ENCODE results near the gene OR6Q1.

The OR6Q1 gene

DNA sequence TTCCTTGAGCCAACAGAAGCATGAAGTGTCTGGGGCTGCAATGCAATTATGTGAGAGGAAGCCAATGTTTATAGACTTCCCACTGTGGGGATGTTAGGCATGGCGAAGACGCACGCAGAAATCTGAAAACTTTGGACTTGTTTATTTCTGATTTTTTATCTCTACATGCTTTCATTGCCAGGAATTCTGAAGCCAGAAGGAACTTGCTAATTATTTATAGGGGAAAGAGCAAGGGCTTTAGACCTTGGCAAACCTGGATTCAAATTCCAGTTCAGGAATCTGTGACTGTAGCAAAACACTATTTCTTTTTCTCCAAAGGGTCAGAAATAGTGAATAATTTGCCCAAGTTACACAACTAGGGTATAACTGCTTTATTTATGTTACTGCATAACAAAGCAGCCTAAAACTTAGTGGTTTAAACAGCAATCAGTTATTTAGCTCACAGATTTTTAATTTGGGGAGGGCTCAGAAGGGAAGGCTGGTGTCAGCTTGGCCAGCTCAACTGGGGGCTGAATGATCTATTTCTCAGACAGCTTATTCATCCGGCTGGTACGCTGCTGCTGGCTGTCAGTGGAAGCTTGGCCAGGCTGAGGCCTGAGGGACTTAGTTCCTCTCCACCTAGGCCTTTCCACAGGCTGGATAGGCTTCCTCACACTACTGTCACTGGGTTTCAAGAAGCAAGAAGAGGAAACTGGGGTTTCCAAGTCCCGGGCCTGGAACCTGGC lies 1.9 kb upstream of the OR6Q1 start:
- no peak overlapping the region for H3K27ac Mint-ChIP-seq
- H3K4me1 Mint-ChIP-seq (ENCODE audit: low read depth), result no peaks in the 10 kb centered on the region
- peaks cover 6% of the 10 kb centered on the region for H3K9me3 Mint-ChIP-seq
- H3K36me3 Mint-ChIP-seq (ENCODE audit: low read depth), result no peaks in the 10 kb centered on the region
- H3K4me3 Mint-ChIP-seq, result no peak overlapping the region
- H3K27me3 Mint-ChIP-seq (ENCODE audit: low read depth), result no peaks in the 10 kb centered on the region

DNA sequence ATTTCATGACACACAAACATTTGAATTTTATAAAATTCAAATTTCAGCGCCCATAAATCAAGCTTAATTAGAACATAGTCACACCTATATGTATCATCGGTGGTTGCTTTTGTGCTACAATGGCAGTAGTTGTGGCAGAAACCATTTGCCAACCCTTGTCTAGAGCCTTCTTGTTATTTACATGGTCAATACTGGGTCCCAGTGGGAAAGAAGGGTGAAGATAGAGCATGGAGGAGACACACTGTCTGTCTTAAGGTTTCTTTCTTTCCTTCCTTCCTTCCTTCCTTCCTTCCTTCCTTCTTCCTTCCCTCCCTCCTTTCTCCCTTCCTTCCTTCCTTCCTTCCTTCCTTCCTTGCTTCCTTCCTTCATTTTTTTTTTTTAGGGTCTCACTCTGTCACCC lies 3.7 kb downstream of the OR6Q1 start:
- no peak overlapping the region for H3K27ac Mint-ChIP-seq
- no peaks in the 10 kb centered on the region for H3K36me3 Mint-ChIP-seq (ENCODE audit: low read depth)
- no peaks in the 10 kb centered on the region for H3K27me3 Mint-ChIP-seq (ENCODE audit: low read depth)
- H3K9me3 Mint-ChIP-seq, result peaks cover 12% of the 10 kb centered on the region
- H3K4me3 Mint-ChIP-seq, result no peak overlapping the region
- no peaks in the 10 kb centered on the region for H3K4me1 Mint-ChIP-seq (ENCODE audit: low read depth)

GRCh38 chr11:58039589-58039988 lies 8.8 kb downstream of the OR6Q1 start:
- H3K9me3 Mint-ChIP-seq, result peaks cover 6% of the 10 kb centered on the region
- H3K27me3 Mint-ChIP-seq (ENCODE audit: low read depth), result no peaks in the 10 kb centered on the region
- no peaks in the 10 kb centered on the region for H3K36me3 Mint-ChIP-seq (ENCODE audit: low read depth)
- no peak overlapping the region for H3K4me3 Mint-ChIP-seq
- H3K4me1 Mint-ChIP-seq (ENCODE audit: low read depth), result no peaks in the 10 kb centered on the region
- no peak overlapping the region for H3K27ac Mint-ChIP-seq

- Mint-ChIP-seq H3K36me3 (ENCODE audit: low read depth) (no peaks in the 10 kb centered on the region), H3K27ac (no peak overlapping the region), H3K27me3 (ENCODE audit: low read depth) (no peaks in the 10 kb centered on the region), H3K4me3 (no peak overlapping the region), H3K9me3 (no peaks in the 10 kb centered on the region), H3K4me1 (ENCODE audit: low read depth) (no peaks in the 10 kb centered on the region)
Measured at GRCh38 chr11:58043379-58043778, 12.6 kb downstream of the OR6Q1 start.

GRCh38 chr11:58046231-58046630 lies 15.5 kb downstream of the OR6Q1 start:
- H3K27me3 Mint-ChIP-seq (ENCODE audit: low read depth), result no peaks in the 10 kb centered on the region
- H3K4me3 Mint-ChIP-seq, result no peak overlapping the region

GRCh38 chr11:58047818-58048217 lies 17.1 kb downstream of the OR6Q1 start:
- no peaks in the 10 kb centered on the region for H3K27me3 Mint-ChIP-seq (ENCODE audit: low read depth)
- H3K27ac Mint-ChIP-seq, result no peak overlapping the region
- H3K4me3 Mint-ChIP-seq, result no peak overlapping the region
- H3K9me3 Mint-ChIP-seq, result no peaks in the 10 kb centered on the region
- H3K36me3 Mint-ChIP-seq (ENCODE audit: low read depth), result no peaks in the 10 kb centered on the region
- H3K4me1 Mint-ChIP-seq (ENCODE audit: low read depth), result no peaks in the 10 kb centered on the region

More at GRCh38 chr11:58046231-58046630, 15.5 kb downstream of the OR6Q1 start:
- Mint-ChIP-seq H3K9me3 (no peaks in the 10 kb centered on the region), H3K27ac (no peak overlapping the region), H3K4me1 (ENCODE audit: low read depth) (no peaks in the 10 kb centered on the region), H3K36me3 (ENCODE audit: low read depth) (no peaks in the 10 kb centered on the region)

GRCh38 chr11:58055806-58056401 lies 25.2 kb downstream of the OR6Q1 start:
- Mint-ChIP-seq H3K9me3 (no peaks in the 10 kb centered on the region), H3K27ac (no peak overlapping the region), H3K4me1 (ENCODE audit: low read depth) (no peaks in the 10 kb centered on the region), H3K36me3 (ENCODE audit: low read depth) (no peaks in the 10 kb centered on the region), H3K4me3 (no peak overlapping the region), H3K27me3 (ENCODE audit: low read depth) (no peaks in the 10 kb centered on the region)

DNA sequence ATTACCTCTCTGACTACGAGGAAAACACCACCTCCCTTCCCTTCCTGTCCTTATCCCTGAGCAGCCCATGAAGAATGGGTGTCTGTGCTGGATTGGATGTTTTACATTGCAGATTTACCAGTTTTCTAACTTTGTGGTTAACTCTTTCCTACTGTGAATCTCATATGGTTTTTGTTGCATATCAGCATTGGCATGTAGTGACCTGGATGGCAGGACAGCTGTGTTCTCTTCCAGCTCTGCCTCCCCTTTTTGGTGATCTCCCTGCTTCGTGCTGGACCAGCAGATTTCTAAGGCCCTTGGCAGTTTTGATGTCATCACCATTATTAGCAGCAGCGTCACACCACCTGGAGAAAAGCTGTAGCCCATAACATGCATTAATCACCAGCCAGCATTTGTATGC lies 26.7 kb downstream of the OR6Q1 start:
- H3K4me1 Mint-ChIP-seq (ENCODE audit: low read depth), result no peaks in the 10 kb centered on the region
- H3K4me3 Mint-ChIP-seq, result no peak overlapping the region
- H3K36me3 Mint-ChIP-seq (ENCODE audit: low read depth), result no peaks in the 10 kb centered on the region
- no peaks in the 10 kb centered on the region for H3K27me3 Mint-ChIP-seq (ENCODE audit: low read depth)
- no peaks in the 10 kb centered on the region for H3K9me3 Mint-ChIP-seq
- H3K27ac Mint-ChIP-seq, result no peak overlapping the region

DNA sequence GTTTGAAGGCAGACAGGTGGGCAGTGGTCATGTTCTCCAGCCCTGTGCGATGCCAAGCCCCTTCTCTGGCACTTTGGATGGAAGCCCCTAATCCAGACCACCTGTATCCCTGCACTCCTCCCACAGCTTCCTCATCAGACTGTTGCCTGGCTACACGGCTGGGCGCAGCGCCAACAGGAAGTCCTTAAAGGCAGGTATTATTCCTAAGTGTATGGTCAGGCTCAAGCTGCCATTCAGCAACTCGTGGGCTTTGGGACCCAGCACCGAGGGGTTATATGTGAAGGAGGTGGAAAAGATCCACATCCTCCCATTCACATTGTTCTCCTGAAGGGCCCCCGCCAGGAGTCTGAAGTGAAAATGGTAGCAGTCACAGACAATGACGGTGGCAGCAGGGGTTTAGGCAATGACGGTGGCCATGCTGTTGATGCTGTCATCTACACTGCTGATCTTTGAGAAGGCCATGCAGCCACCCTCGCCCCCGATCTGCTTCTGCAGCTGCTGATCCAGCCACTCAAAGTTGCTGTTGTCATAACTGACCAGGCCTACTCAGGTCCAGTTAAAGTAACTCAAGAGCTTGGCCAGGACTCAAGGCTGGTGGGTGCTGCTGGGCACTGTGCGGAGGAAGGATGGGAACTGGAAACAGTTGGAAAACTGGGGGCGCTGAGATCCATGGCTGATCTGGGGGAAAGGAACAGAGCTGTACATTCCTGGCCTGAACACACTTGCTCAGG lies 27.7 kb downstream of the OR6Q1 start:
- no peaks in the 10 kb centered on the region for H3K4me1 Mint-ChIP-seq (ENCODE audit: low read depth)
- no peaks in the 10 kb centered on the region for H3K27me3 Mint-ChIP-seq (ENCODE audit: low read depth)
- no peak overlapping the region for H3K27ac Mint-ChIP-seq
- no peaks in the 10 kb centered on the region for H3K9me3 Mint-ChIP-seq
- H3K36me3 Mint-ChIP-seq (ENCODE audit: low read depth), result no peaks in the 10 kb centered on the region
- H3K4me3 Mint-ChIP-seq, result no peak overlapping the region

- Mint-ChIP-seq H3K9me3 (no peaks in the 10 kb centered on the region), H3K36me3 (ENCODE audit: low read depth) (no peaks in the 10 kb centered on the region), H3K4me1 (ENCODE audit: low read depth) (no peaks in the 10 kb centered on the region), H3K4me3 (no peak overlapping the region), H3K27me3 (ENCODE audit: low read depth) (no peaks in the 10 kb centered on the region), H3K27ac (no peak overlapping the region)
Measured at GRCh38 chr11:58059007-58059350, 28.2 kb downstream of the OR6Q1 start.

DNA sequence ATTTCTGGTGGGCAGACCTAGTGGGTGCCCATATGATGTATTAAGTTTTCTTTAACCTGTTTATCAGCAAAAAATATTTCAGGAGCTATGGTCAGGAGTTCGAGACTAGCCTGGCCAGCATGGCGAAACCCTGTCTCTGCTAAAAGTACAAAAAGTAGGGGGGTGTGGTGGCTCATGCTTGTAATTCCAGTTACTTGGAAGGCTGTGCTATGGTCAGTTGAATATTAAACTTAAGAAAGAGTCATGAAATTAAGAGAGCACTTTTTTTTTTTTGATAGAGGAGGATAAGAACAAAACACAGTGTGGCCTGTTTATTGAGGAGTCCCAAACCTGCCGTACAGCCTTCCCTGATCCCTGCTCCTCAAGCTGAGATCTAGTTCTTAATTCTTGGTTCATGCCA lies 29.8 kb downstream of the OR6Q1 start:
- no peaks in the 10 kb centered on the region for H3K9me3 Mint-ChIP-seq
- H3K4me3 Mint-ChIP-seq, result no peak overlapping the region
- no peaks in the 10 kb centered on the region for H3K27me3 Mint-ChIP-seq (ENCODE audit: low read depth)
- no peak overlapping the region for H3K27ac Mint-ChIP-seq
- no peaks in the 10 kb centered on the region for H3K4me1 Mint-ChIP-seq (ENCODE audit: low read depth)
- H3K36me3 Mint-ChIP-seq (ENCODE audit: low read depth), result no peaks in the 10 kb centered on the region

DNA sequence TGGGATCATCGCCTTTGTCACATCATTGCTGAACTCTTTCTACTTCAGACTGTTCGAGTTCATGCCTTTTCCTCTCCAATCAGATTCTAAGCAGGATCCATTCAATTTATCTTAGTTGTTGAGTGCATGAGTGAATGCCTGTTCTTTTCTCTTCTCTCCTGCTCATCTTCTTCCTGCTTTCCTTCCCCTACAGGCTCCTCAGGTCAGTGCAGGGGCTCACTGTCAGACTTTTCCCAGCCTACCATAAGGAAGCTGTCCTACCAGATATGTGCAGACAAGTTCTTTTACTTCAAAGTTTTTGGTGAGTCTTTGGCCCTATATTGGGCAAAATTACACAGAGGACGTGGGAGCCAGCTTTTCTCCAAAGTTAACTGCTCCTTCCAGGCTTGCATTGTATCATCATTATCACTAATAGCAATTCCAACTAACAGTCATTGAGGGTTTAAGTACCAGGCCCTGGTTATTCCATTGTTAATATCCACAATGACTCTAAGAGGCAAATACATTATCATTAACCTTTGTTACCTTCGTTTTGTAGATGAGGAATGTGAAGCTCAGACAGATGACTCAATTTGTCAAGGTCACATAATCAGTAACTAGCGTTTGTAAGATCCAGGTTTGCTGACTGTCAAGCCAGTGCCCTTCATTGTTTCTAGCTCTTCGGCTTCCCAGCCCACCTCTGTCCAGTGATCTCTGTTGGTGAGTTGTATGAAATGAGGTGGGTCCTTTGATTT lies 30.4 kb downstream of the OR6Q1 start:
- no peaks in the 10 kb centered on the region for H3K27me3 Mint-ChIP-seq (ENCODE audit: low read depth)
- H3K9me3 Mint-ChIP-seq, result no peaks in the 10 kb centered on the region
- H3K36me3 Mint-ChIP-seq (ENCODE audit: low read depth), result no peaks in the 10 kb centered on the region
- H3K27ac Mint-ChIP-seq, result no peak overlapping the region
- no peak overlapping the region for H3K4me3 Mint-ChIP-seq
- no peaks in the 10 kb centered on the region for H3K4me1 Mint-ChIP-seq (ENCODE audit: low read depth)

DNA sequence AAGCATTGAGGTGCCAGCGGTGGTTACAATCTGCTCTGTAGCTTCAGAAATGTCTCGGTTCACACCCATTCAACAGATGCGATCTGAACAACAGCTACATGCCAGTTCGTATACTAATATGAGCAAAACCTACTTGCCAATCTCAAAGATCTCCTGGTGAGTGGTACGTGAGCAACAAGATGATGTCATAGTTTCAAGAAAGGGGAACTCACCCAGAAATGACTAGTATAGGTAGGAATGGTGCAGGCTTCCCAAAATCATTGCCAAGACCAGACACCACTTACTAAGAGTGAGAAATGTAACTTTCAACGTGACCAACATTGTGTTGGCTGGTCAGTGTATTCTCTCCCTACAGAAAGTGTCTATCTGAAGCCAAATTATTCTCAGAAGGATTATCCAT lies 31.1 kb downstream of the OR6Q1 start:
- no peaks in the 10 kb centered on the region for H3K36me3 Mint-ChIP-seq (ENCODE audit: low read depth)

GRCh38 chr11:58067685-58068084 lies 36.9 kb downstream of the OR6Q1 start:
- Mint-ChIP-seq H3K36me3 (ENCODE audit: low read depth) (no peaks in the 10 kb centered on the region), H3K27me3 (ENCODE audit: low read depth) (no peaks in the 10 kb centered on the region), H3K4me3 (no peak overlapping the region), H3K9me3 (no peaks in the 10 kb centered on the region), H3K4me1 (ENCODE audit: low read depth) (no peaks in the 10 kb centered on the region), H3K27ac (no peak overlapping the region)

More for the DNA sequence above, 31.1 kb downstream of the OR6Q1 start:
- Mint-ChIP-seq H3K4me1 (ENCODE audit: low read depth) (no peaks in the 10 kb centered on the region), H3K27ac (no peak overlapping the region), H3K9me3 (no peaks in the 10 kb centered on the region), H3K4me3 (no peak overlapping the region), H3K27me3 (ENCODE audit: low read depth) (no peaks in the 10 kb centered on the region)

GRCh38 chr11:58068655-58069054 lies 37.9 kb downstream of the OR6Q1 start:
- no peaks in the 10 kb centered on the region for H3K36me3 Mint-ChIP-seq (ENCODE audit: low read depth)
- H3K4me1 Mint-ChIP-seq (ENCODE audit: low read depth), result no peaks in the 10 kb centered on the region
- no peaks in the 10 kb centered on the region for H3K27me3 Mint-ChIP-seq (ENCODE audit: low read depth)
- H3K9me3 Mint-ChIP-seq, result no peaks in the 10 kb centered on the region
- H3K27ac Mint-ChIP-seq, result no peak overlapping the region
- H3K4me3 Mint-ChIP-seq, result no peak overlapping the region
